Measurements from ENCODE around the gene KRTAP3-3. TPM values are rescaled to one million over a fixed set of nuclear protein-coding genes. Genes with fewer than 3 reads are reported as not detected.

Gene KRTAP3-3
- total and polyA plus RNA-seq, 2 experiments from 2014 or later: not detected

DNA sequence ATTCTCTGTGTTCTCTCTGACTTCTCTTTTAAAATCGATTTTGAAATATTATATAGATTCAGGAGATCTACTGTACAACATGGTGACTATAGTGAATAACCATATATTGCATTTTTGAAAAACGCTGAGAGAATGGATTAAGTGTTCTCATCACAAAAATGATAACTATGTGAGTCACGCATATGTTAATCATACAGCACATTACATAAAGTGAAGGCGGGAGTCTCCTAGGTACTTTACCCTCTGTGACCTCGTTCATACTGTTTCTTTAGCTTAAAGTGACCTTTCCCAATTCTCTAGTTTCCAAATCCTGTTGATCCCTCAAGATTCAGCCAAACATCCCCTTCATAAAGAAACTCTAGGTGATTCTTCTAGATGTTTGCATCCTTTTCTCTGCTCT lies 8.8 kb upstream of the KRTAP3-3 start (continued):
- TF ChIP-seq, protein P1, sequence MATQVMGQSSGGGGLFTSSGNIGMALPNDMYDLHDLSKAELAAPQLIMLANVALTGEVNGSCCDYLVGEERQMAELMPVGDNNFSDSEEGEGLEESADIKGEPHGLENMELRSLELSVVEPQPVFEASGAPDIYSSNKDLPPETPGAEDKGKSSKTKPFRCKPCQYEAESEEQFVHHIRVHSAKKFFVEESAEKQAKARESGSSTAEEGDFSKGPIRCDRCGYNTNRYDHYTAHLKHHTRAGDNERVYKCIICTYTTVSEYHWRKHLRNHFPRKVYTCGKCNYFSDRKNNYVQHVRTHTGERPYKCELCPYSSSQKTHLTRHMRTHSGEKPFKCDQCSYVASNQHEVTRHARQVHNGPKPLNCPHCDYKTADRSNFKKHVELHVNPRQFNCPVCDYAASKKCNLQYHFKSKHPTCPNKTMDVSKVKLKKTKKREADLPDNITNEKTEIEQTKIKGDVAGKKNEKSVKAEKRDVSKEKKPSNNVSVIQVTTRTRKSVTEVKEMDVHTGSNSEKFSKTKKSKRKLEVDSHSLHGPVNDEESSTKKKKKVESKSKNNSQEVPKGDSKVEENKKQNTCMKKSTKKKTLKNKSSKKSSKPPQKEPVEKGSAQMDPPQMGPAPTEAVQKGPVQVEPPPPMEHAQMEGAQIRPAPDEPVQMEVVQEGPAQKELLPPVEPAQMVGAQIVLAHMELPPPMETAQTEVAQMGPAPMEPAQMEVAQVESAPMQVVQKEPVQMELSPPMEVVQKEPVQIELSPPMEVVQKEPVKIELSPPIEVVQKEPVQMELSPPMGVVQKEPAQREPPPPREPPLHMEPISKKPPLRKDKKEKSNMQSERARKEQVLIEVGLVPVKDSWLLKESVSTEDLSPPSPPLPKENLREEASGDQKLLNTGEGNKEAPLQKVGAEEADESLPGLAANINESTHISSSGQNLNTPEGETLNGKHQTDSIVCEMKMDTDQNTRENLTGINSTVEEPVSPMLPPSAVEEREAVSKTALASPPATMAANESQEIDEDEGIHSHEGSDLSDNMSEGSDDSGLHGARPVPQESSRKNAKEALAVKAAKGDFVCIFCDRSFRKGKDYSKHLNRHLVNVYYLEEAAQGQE (IDR thresholded peaks at IDR 0.05; ENCODE audit: unreplicated experiment): no peak
- no peak for TF ChIP-seq JUNB (IDR thresholded peaks at IDR 0.05; ENCODE audit: unreplicated experiment)
- TF ChIP-seq, protein P2, sequence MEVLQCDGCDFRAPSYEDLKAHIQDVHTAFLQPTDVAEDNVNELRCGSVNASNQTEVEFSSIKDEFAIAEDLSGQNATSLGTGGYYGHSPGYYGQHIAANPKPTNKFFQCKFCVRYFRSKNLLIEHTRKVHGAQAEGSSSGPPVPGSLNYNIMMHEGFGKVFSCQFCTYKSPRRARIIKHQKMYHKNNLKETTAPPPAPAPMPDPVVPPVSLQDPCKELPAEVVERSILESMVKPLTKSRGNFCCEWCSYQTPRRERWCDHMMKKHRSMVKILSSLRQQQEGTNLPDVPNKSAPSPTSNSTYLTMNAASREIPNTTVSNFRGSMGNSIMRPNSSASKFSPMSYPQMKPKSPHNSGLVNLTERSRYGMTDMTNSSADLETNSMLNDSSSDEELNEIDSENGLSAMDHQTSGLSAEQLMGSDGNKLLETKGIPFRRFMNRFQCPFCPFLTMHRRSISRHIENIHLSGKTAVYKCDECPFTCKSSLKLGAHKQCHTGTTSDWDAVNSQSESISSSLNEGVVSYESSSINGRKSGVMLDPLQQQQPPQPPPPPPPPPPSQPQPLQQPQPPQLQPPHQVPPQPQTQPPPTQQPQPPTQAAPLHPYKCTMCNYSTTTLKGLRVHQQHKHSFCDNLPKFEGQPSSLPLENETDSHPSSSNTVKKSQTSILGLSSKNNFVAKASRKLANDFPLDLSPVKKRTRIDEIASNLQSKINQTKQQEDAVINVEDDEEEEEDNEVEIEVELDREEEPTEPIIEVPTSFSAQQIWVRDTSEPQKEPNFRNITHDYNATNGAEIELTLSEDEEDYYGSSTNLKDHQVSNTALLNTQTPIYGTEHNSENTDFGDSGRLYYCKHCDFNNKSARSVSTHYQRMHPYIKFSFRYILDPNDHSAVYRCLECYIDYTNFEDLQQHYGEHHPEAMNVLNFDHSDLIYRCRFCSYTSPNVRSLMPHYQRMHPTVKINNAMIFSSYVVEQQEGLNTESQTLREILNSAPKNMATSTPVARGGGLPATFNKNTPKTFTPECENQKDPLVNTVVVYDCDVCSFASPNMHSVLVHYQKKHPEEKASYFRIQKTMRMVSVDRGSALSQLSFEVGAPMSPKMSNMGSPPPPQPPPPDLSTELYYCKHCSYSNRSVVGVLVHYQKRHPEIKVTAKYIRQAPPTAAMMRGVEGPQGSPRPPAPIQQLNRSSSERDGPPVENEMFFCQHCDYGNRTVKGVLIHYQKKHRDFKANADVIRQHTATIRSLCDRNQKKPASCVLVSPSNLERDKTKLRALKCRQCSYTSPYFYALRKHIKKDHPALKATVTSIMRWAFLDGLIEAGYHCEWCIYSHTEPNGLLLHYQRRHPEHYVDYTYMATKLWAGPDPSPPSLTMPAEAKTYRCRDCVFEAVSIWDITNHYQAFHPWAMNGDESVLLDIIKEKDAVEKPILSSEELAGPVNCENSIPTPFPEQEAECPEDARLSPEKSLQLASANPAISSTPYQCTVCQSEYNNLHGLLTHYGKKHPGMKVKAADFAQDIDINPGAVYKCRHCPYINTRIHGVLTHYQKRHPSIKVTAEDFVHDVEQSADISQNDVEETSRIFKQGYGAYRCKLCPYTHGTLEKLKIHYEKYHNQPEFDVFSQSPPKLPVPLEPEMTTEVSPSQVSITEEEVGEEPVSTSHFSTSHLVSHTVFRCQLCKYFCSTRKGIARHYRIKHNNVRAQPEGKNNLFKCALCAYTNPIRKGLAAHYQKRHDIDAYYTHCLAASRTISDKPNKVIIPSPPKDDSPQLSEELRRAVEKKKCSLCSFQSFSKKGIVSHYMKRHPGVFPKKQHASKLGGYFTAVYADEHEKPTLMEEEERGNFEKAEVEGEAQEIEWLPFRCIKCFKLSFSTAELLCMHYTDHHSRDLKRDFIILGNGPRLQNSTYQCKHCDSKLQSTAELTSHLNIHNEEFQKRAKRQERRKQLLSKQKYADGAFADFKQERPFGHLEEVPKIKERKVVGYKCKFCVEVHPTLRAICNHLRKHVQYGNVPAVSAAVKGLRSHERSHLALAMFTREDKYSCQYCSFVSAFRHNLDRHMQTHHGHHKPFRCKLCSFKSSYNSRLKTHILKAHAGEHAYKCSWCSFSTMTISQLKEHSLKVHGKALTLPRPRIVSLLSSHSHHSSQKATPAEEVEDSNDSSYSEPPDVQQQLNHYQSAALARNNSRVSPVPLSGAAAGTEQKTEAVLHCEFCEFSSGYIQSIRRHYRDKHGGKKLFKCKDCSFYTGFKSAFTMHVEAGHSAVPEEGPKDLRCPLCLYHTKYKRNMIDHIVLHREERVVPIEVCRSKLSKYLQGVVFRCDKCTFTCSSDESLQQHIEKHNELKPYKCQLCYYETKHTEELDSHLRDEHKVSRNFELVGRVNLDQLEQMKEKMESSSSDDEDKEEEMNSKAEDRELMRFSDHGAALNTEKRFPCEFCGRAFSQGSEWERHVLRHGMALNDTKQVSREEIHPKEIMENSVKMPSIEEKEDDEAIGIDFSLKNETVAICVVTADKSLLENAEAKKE (CRISPR knock-in tag; IDR thresholded peaks at IDR 0.05): no peak

DNA sequence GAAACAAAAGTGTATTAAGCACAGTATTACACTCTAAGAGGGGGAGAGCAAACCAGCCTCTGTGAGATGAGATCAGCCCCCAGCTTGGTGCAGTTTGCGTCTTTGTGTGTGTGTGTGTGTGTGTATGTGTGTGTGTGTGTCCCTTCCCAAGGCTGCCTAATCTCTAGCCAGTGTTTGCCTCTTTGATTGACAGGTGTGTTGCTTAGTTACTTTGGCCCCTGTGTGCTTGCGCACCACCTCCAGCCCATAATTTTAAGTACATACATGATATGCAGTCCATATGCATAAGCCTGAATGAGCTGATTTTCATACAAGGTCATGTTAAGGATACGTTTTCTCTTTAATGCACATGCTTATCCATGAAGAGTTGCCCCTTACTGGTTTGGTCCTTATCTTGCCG lies 7.8 kb upstream of the KRTAP3-3 start:
- no peak overlapping the region for H3K27ac Mint-ChIP-seq
- H3K27me3 ChIP-seq (ENCODE audit: insufficient read depth): no peaks in the 10 kb centered on the region
- DNase-seq (ENCODE audit: low spot score) (no peak), ATAC-seq (no peak)
- no peaks in the 10 kb centered on the region for H3K36me3 ChIP-seq (ENCODE audit: insufficient read depth)
- no peaks in the 10 kb centered on the region for H3K27me3 Mint-ChIP-seq (ENCODE audit: insufficient read depth, low read depth, poor library complexity)
- H3K9me3 Mint-ChIP-seq: no peaks in the 10 kb centered on the region
- no peaks in the 10 kb centered on the region for H3K79me2 ChIP-seq (replicated peaks; ENCODE audit: insufficient read depth)
- no peak overlapping the region for H3K27ac ChIP-seq (ENCODE audit: low read depth)
- no peaks in the 10 kb centered on the region for H3K36me3 Mint-ChIP-seq (ENCODE audit: low read depth)
- H2AFZ ChIP-seq: no peak overlapping the region
- H3K4me2 ChIP-seq: no peak overlapping the region
- H3K9me2 ChIP-seq (ENCODE audit: insufficient read depth): no peaks in the 10 kb centered on the region
- no peaks in the 10 kb centered on the region for H3K4me1 Mint-ChIP-seq
- no peak overlapping the region for H3K4me3 Mint-ChIP-seq
- no peaks in the 10 kb centered on the region for H3K4me1 ChIP-seq (ENCODE audit: insufficient read depth)
- no peak overlapping the region for H3K4me3 ChIP-seq
- H4K20me1 ChIP-seq (replicated peaks; ENCODE audit: insufficient read depth): no peaks in the 10 kb centered on the region
- no peaks in the 10 kb centered on the region for H3F3A ChIP-seq (replicated peaks; ENCODE audit: low read depth)
- no peak for TF ChIP-seq NANOG (IDR thresholded peaks at IDR 0.05; ENCODE audit: borderline replicate concordance)
- no peak for TF ChIP-seq EZH2 (IDR thresholded peaks at IDR 0.05; ENCODE audit: low read depth, unreplicated experiment)
- TF ChIP-seq, protein P2 (CRISPR knock-in tag; IDR thresholded peaks at IDR 0.05): no peak
